Heart left ventricle (tissue), 13 donors: ENCODE measurements around the gene SLC25A13.

ENCODE experiments used
- CTCF ChIP-seq, 12 donors: fragments of 200-600 bp; sonication (generic) in 4 of 12; IDR thresholded peaks; one replicate each; pipeline versions ENCODE4 v1.5.0 to v1.8.0; 2018 to 2022; ENCODE audit warnings: antibody characterized with exemption in 12 of 12, mild to moderate bottlenecking in 5 of 12
- POLR2A ChIP-seq, 2 donors: fragments of 450-650 bp; IDR thresholded peaks; one replicate each; pipeline ENCODE4 v1.6.1; 2017; ENCODE audit warnings: antibody characterized with exemption in 2 of 2, mild to moderate bottlenecking in 2 of 2, moderate library complexity in 2 of 2
- donor health status: ischemic (EF 13 %, LVEDD 7.1; RV severe dilation, severe dysfunction).
- donor health status: DM: no; HTN: yes; CAD: no.
- donor health status: DM: no; HTN: no; CAD: no.
- donor health status: ischemic (EF 25% LVEDD 6.9; RV normal size, moderate dysfunction).
- donor health status: ischemic (EF 25% LVEDD 5.7; RV mildly dilated, moderate dysfunction).
- donor health status: ischemic (EF 35%, LVEDD 5.7; RV mildly dilated, moderate dysfunction).
- donor health status: nonischemic (EF 11% LVEDD 7.7; RV severe dilation, severe dysfunction).
- donor health status: DM: yes; HTN: yes; CAD: no.
- donor health status: PGD.
- donor health status: ischemic (EF 29% LVEDD 5.4; RV normal size, mild dysfunction).
- donor health status: nonischemic (EF 23%, LVEDD 6.1; RV moderate dilation, normal function).

GRCh38 chr7:96346293-96346953 is 24.5 kb upstream of the SLC25A13 start:
- no peak for TF ChIP-seq POLR2A (IDR thresholded peaks at IDR 0.05)
- no peak for TF ChIP-seq CTCF (IDR thresholded peaks at IDR 0.05)
